Omental fat pad (tissue), 4 donors: Measurements from ENCODE around the gene HK2. TPM values are rescaled to one million over a fixed set of nuclear protein-coding genes. Genes with fewer than 3 reads are reported as not detected.
A peak's percentile ranks its signal among the peaks of the same experiment; 100 is the strongest.
"Not testable (repeated sequence)": the region's sequence is repeated elsewhere in the genome, so short reads cannot be mapped to it uniquely, and the experiment has no call there.

Experiments
- ATAC-seq: fragments of 150-250 bp; one replicate; pipeline ENCODE4 v1.9.1; 2016; ENCODE audit warnings: mild to moderate bottlenecking, moderate library complexity; ENCODE audit not compliant: low FRiP score
- DNase-seq: peaks from one replicate; pipeline ENCODE4 v3.0.0-alpha.2; 2019; ENCODE audit warnings: low spot score
- CTCF ChIP-seq, 3 donors: fragments of 450-650 bp; IDR thresholded peaks; one replicate each; pipeline ENCODE4 v1.5.1; 2016 to 2017; ENCODE audit warnings: antibody characterized with exemption in 3 of 3, mild to moderate bottlenecking in 3 of 3, moderate library complexity in 2 of 3
- total RNA-seq, 4 donors: library from RNA; depleted of rRNA; stranded (reverse); fragments of >200 nt; gene quantifications; one replicate each; pipeline ENCODE4 v1.1.0, GENCODE V29; 2016

Gene HK2
- total RNA-seq, 4 donors from 2014 or later: 31.3 to 79.9 (median 43.8) TPM

- ATAC-seq (no peak), DNase-seq (no peak)
- TF ChIP-seq CTCF (IDR thresholded peaks at IDR 0.05): no peak
These were observed 61.1 kb downstream of the HK2 start for GRCh38 chr2:74895001-74895400.

- ATAC-seq: no peak
- TF ChIP-seq CTCF (IDR thresholded peaks at IDR 0.05): no peak
These were observed 62.3 kb downstream of the HK2 start for GRCh38 chr2:74896232-74896631.

DNA sequence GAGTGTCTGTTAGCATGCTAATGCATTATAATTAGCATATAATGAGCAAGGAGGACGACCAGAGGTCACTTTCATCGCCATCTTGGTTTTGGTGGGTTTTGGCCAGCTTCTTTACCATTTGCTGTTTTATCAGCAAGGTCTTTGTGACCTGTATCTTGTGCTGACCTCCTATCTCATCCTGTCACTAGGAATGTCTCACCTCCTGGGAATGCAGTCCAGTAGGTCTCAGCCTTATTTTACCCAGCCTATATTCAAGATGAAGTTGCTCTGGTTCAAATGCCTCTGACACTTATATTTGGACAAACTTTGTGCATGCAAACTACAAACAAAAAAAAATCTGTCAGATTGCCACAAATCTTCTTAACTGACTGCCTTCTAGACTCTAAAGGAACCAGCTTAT is 66.3 kb downstream of the HK2 start:
- not testable (repeated sequence) for DNase-seq, ATAC-seq

More at GRCh38 chr2:74896232-74896631, 62.3 kb downstream of the HK2 start:
- DNase-seq: no peak

GRCh38 chr2:74902281-74902860 is 68.4 kb downstream of the HK2 start:
- DNase-seq (no peak), ATAC-seq (no peak)
- no peak for TF ChIP-seq CTCF (IDR thresholded peaks at IDR 0.05)

DNA sequence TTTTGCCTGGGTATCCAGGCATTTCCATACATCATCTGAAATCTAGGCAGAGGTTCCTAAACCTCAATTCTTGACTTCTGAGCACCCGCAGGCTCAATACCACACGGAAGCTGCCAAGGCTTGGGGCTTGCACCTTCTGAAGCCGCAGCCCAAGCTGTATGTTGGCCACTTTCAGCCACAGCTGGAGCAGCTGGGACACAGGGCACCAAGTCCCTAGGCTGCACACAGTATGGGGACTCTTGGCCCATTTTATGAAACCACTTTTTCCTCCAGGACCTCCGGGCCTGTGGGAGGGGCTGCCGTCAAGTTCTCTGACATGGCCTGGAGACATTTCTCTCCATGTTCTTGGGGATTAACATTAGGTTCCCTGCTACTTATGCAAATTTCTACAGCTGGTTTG is 72.5 kb downstream of the HK2 start:
- TF ChIP-seq CTCF (IDR thresholded peaks at IDR 0.05): no peak
- DNase-seq (no peak), ATAC-seq (no peak)

DNA sequence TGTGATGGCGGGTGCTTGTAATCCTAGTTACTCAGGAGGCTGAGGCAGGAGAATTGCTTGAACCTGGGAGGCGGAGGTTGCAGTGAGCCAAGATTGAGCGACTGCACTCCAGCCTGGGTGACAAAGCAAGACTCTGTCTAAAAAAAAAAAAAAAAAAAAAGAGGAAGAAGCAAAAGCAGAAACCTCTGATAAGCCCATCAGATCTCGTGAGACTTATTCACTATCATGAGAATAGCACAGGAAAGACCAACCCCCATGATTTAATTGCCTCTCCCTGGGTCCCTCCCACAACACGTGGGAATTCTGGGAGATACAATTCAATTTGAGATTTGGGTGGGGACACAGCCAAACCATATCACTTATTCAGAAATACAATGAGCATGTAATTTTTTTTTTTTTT is 73.6 kb downstream of the HK2 start:
- not testable (repeated sequence) for DNase-seq, ATAC-seq

DNA sequence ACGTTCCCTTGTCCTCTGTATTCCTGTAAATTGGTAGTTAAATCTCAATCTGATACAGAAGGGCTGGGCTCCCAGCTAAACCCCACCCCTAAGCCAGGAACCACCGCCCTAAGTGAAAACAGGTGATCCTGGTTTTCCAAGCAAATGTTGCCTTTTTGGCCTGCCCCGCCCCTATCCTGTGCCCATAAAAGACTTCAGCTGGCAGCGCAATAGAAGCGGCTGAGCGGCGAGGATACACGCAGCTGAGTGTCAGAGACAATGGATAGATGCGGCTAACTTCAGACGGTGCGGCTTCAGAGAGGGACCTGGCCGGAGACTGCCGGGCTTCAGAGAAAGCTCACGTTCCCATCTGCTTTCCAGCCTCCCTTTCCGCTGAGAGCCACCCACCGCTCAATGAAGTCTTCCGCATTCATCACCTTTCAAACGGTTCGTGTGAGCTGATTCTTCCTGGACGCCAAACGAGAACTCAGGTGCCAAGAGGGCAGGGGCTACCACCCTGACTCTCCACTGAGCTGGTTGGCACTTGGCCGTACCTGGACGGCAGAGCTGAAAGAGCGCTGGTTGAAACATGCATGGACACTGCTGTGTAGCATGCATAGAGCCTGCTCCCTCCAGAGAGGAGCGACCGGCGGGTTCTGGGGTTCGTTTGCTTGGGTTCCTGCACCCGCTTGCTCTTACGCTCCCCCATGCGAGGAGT is 75.0 kb downstream of the HK2 start:
- TF ChIP-seq CTCF (IDR thresholded peaks at IDR 0.05): no peak
- ATAC-seq (peak; percentile 37), DNase-seq (no peak)

GRCh38 chr2:74910245-74910644 is 76.3 kb downstream of the HK2 start:
- ATAC-seq (no peak), DNase-seq (no peak)
- TF ChIP-seq CTCF (IDR thresholded peaks at IDR 0.05): no peak
